Upper lobe of left lung (tissue), 6 donors: ENCODE results near the gene TMEM132A. TPM values are rescaled to one million over a fixed set of nuclear protein-coding genes. Genes with fewer than 3 reads are reported as not detected.
A peak's percentile ranks its signal among the peaks of the same experiment; 100 is the strongest.

Experiments
- ATAC-seq, 2 donors: fragments of 200-7000 bp; cut with Tn5 transposase; one replicate each; pipeline ENCODE4 v1.9.1; 2022; ENCODE audit warnings: mild to moderate bottlenecking in 2 of 2, moderate library complexity in 2 of 2; ENCODE audit not compliant: low FRiP score in 2 of 2
- DNase-seq, 2 donors: peaks; one replicate each; pipeline ENCODE4 v3.0.0-alpha.2; 2019 to 2020
- H3K27ac ChIP-seq, 4 donors: fragments of 200-600 bp; sonication (generic); one replicate each; pipeline ENCODE4 v1.5.1; 2016 to 2019
- H3K27me3 ChIP-seq, 4 donors: fragments of 200-600 bp; sonication (generic); one replicate each; pipeline ENCODE4 v1.5.1; 2017 to 2019
- H3K36me3 ChIP-seq, 4 donors: fragments of 200-600 bp; sonication (generic); one replicate each; pipeline ENCODE4 v1.5.1; 2016 to 2019
- H3K4me1 ChIP-seq, 4 donors: fragments of 200-600 bp; sonication (generic); one replicate each; pipeline ENCODE4 v1.5.1; 2018 to 2019
- H3K4me3 ChIP-seq, 4 donors: fragments of 200-600 bp; sonication (generic); one replicate each; pipeline ENCODE4 v1.5.1; 2017 to 2019; ENCODE audit warnings: mild to moderate bottlenecking in 2 of 4, moderate library complexity in 1 of 4
- H3K9me3 ChIP-seq, 4 donors: fragments of 200-600 bp; sonication (generic); one replicate each; pipeline ENCODE4 v1.5.1; 2018 to 2019
- CTCF ChIP-seq, 6 experiments: fragments of 450-650 bp in 4 of 6; fragments of 200-600 bp in 2 of 6; sonication (generic) in 2 of 6; IDR thresholded peaks; one replicate each; pipeline ENCODE4 v1.5.1; 2016 to 2019; ENCODE audit warnings: antibody characterized with exemption in 6 of 6
- EP300 ChIP-seq, 4 donors: sonication (generic); formaldehyde crosslinking; IDR thresholded peaks; one replicate each; pipeline ENCODE4 v1.5.1; 2017; ENCODE audit warnings: antibody characterized with exemption in 4 of 4, control low read depth in 2 of 4
- POLR2A ChIP-seq, 4 donors: fragments of 450-650 bp; IDR thresholded peaks; one replicate each; pipeline ENCODE4 v1.5.1; 2016 to 2017; ENCODE audit warnings: antibody characterized with exemption in 4 of 4, mild to moderate bottlenecking in 2 of 4
- POLR2AphosphoS5 ChIP-seq, 2 donors: sonication (generic); formaldehyde crosslinking; IDR thresholded peaks; one replicate each; pipeline ENCODE4 v1.5.1; 2017; ENCODE audit warnings: antibody characterized with exemption in 2 of 2
- WGBS, 2 donors: methylation state at CpG; one replicate each; pipeline ENCODE4 v1.1.5; 2017 to 2018; 5-methylcytosine and 5-hydroxymethylcytosine counted together
- total RNA-seq, 6 donors: library from RNA; depleted of rRNA in 4 of 6; stranded (reverse); fragments of >200 nt in 4 of 6; gene quantifications; one replicate each; pipeline versions ENCODE4 v1.1.0 to v1.2.1, GENCODE V29; 2016 to 2021
- donor health status: DM: no; HTN: no; CAD: no; lungs with moderate emphysema.
- donor health status: DM: no; HTN: yes; CAD: no; lungs with severe emphysema.

Gene TMEM132A
- total RNA-seq, 6 donors from 2014 or later, result 3.6 to 18.2 (median 9.4) TPM

GRCh38 chr11:60899046-60899936 lies 25.0 kb upstream of the TMEM132A start:
- WGBS, 2 donors, result 62 to 65% methylated on average over 12 of the region's 12 CpGs

GRCh38 chr11:60899977-60900376 lies 24.3 kb upstream of the TMEM132A start:
- Histone ChIP-seq H3K4me1 (peaks cover 5 to 9% (median 7%) of the 10 kb centered on the region in 4 donors), H3K4me3 (no peak overlapping the region), H3K27ac (no peak overlapping the region), H3K27me3 (no peaks in the 10 kb centered on the region), H3K9me3 (no peaks in the 10 kb centered on the region), H3K36me3 (peaks cover 61 to 86% (median 78%) of the 10 kb centered on the region in 4 donors)
- DNase-seq, result no peak
- TF ChIP-seq POLR2A (IDR thresholded peaks at IDR 0.05) (no peak), CTCF (IDR thresholded peaks at IDR 0.05) (no peak), POLR2AphosphoS5 (IDR thresholded peaks at IDR 0.05) (no peak), EP300 (IDR thresholded peaks at IDR 0.05) (no peak)
- ATAC-seq, result no peak
- WGBS, 2 donors, result 65 to 83% methylated on average over 4 of the region's 4 CpGs

More at GRCh38 chr11:60899046-60899936, 25.0 kb upstream of the TMEM132A start:
- Histone ChIP-seq H3K4me3 (no peak overlapping the region), H3K4me1 (peaks cover 0 to 2% (median under 1%) of the 10 kb centered on the region in 4 donors), H3K9me3 (no peaks in the 10 kb centered on the region), H3K27me3 (no peaks in the 10 kb centered on the region), H3K27ac (no peak overlapping the region), H3K36me3 (peaks cover 61 to 93% (median 83%) of the 10 kb centered on the region in 4 donors)
- ATAC-seq (peak; percentile 72 to 84), DNase-seq (peak in 1 of 2 donors; percentile 55)
- TF ChIP-seq POLR2A (IDR thresholded peaks at IDR 0.05), result no peak
- no peak for TF ChIP-seq EP300 (IDR thresholded peaks at IDR 0.05)
- TF ChIP-seq CTCF (IDR thresholded peaks at IDR 0.05), result peak; percentile 81 to 96 (median 88)

- 93 to 98% methylated on average over 9 to 13 of the region's 13 CpGs for WGBS, 2 donors
- TF ChIP-seq CTCF (IDR thresholded peaks at IDR 0.05), result no peak
- TF ChIP-seq POLR2A (IDR thresholded peaks at IDR 0.05), result no peak
- TF ChIP-seq EP300 (IDR thresholded peaks at IDR 0.05), result no peak
- no peak for TF ChIP-seq POLR2AphosphoS5 (IDR thresholded peaks at IDR 0.05)
- DNase-seq, result no peak
- H3K27ac ChIP-seq, result no peak overlapping the region
- H3K27me3 ChIP-seq, result no peaks in the 10 kb centered on the region
- ATAC-seq, result no peak
- peaks cover 14 to 17% (median 15%) of the 10 kb centered on the region in 4 donors for H3K4me1 ChIP-seq
- H3K36me3 ChIP-seq, result peaks cover 58 to 77% (median 70%) of the 10 kb centered on the region in 4 donors
- H3K9me3 ChIP-seq, result no peaks in the 10 kb centered on the region
- no peak overlapping the region for H3K4me3 ChIP-seq
These were observed 23.4 kb upstream of the TMEM132A start for GRCh38 chr11:60900673-60901404.

GRCh38 chr11:60902625-60903024 lies 21.6 kb upstream of the TMEM132A start:
- WGBS, 2 donors, result 86 to 91% methylated on average over 10 to 11 of the region's 11 CpGs
- no peak overlapping the region for H3K27ac ChIP-seq
- no peak overlapping the region for H3K4me3 ChIP-seq
- TF ChIP-seq POLR2AphosphoS5 (IDR thresholded peaks at IDR 0.05), result no peak
- no peak for TF ChIP-seq EP300 (IDR thresholded peaks at IDR 0.05)
- no peak for TF ChIP-seq CTCF (IDR thresholded peaks at IDR 0.05)
- TF ChIP-seq POLR2A (IDR thresholded peaks at IDR 0.05), result no peak
- DNase-seq (no peak), ATAC-seq (no peak)
- H3K27me3 ChIP-seq, result no peaks in the 10 kb centered on the region
- peaks cover 15 to 26% (median 19%) of the 10 kb centered on the region in 4 donors for H3K4me1 ChIP-seq
- no peaks in the 10 kb centered on the region for H3K9me3 ChIP-seq
- peaks cover 40 to 59% (median 53%) of the 10 kb centered on the region in 4 donors for H3K36me3 ChIP-seq
